Neuron (in vitro differentiated cells): ENCODE measurements around the gene ESD.
A peak's percentile ranks its signal among the peaks of the same experiment; 100 is the strongest.

Experiments
- H2AFZ ChIP-seq: one replicate; pipeline ENCODE4 v1.6.1; 2013; ENCODE audit warnings: low read depth, mild to moderate bottlenecking, inconsistent platforms, low read length, moderate library complexity
- H3K27me3 ChIP-seq: one replicate; pipeline ENCODE4 v1.6.1; 2013; ENCODE audit warnings: low read length; ENCODE audit not compliant: insufficient read depth
- H3K36me3 ChIP-seq: one replicate; pipeline ENCODE4 v1.6.1; 2013; ENCODE audit warnings: low read length; ENCODE audit not compliant: insufficient read depth
- H3K4me1 ChIP-seq: one replicate; pipeline ENCODE4 v1.6.1; 2013; ENCODE audit warnings: low read length; ENCODE audit not compliant: insufficient read depth
- H3K4me3 ChIP-seq: 2 replicates; pipeline ENCODE4 v1.5.1; 2013; ENCODE audit warnings: mild to moderate bottlenecking, low read length, moderate library complexity
- H3K9me3 ChIP-seq: one replicate; pipeline ENCODE4 v1.6.1; 2013; ENCODE audit warnings: low read length

Gene ESD, protein sequence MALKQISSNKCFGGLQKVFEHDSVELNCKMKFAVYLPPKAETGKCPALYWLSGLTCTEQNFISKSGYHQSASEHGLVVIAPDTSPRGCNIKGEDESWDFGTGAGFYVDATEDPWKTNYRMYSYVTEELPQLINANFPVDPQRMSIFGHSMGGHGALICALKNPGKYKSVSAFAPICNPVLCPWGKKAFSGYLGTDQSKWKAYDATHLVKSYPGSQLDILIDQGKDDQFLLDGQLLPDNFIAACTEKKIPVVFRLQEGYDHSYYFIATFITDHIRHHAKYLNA

DNA sequence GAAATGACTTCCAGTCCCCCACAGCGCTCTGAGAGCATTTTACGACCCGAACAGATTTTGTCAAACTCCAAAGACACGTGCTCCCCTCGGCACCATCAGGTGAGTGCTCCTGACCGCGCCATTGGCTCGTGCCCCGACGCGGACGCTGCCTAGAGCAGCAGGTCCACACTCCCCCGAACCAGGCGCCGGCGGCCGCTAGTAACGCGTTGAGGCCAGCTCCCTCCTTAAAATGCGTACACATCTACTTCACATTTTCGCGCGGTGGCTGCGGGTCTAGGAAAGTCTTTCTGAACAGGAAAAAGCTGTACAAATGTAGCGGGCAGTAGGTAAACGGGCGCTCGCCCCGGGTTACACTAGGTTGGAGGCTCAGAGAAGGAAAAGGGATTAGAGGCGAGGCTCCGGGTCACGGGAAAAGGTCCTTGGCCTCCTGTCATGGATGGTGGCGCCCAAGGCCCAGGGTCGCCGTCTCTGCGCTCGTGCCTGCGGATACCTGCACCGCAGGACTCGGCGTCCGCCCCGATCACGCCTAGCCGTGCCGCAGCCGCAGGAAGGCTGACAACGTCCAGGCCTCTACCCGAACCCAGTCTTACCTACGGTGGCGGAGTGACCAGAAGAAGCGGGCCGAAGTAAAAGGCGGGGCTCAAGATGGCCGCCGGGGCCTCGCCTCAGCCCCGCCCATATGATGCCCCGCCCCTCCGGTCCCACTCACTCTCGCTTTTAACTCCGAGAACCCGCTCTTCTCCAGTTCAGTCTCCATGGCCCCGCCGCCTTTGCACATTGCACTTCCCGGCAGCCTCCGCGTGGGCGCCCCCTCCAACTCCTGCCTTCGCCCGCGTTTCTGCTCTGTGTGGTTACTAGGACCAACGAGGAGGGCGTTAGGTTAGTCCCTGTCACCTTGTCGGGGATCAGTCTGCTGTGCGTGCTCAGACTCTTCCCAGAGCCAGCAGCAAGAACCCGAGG is at the start of gene ESD:
ESD (minus strand) TSS at position 647 of the 960 bp plus-strand sequence. CDS start 5,748 bp downstream, outside the sequence.
- no peaks in the 10 kb centered on the region for H3K9me3 ChIP-seq
- peaks cover 5% of the 10 kb centered on the region for H3K4me1 ChIP-seq
- H3K4me3 ChIP-seq: peak within 1 kb of the TSS; percentile 75
- peaks cover 4% of the 10 kb centered on the region for H3K36me3 ChIP-seq
- peak within 1 kb of the TSS; percentile 82 for H2AFZ ChIP-seq
- no peaks in the 10 kb centered on the region for H3K27me3 ChIP-seq

DNA sequence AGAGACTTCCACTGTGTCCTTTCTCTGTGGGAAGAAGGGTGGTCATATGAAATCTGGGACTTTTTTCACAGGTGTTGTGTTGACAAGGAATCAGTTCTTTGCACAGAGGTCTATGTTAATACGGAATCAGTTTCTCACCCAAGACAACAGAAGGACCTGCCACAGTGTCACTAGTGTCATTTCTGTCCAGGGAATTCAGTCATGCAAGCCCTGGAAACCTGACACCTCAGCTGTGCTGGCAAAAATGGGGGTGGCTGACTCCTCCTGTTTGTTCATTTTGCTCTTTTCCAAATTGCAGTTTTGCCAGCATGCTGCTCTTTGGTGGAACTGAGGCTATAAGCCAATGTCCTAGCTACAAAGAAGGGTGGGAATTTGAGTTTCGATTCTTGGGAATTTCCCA is 49.8 kb upstream of the ESD start:
- Histone ChIP-seq H3K4me1 (no peaks in the 10 kb centered on the region), H2AFZ (no peak overlapping the region), H3K36me3 (no peaks in the 10 kb centered on the region)

DNA sequence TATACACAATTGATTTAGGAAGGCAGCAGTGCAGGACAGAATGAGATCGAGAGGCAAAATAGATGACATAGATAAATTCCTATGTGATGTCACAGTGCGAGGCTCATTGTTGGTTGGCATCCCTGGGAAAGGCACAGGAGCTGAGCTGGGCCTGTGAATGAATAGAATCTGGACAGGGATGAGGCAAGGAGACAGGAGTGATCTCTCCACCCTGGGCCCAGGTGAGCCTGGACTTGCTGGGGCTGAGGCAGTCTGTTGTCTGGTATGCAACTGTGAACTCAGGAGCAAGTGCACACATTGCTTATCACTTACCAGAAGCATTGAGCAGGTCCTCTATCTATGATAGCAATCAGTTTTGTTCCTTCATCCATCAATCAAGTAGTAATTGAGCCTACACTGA is 48.2 kb upstream of the ESD start:
- Histone ChIP-seq H3K27me3 (peaks cover 3% of the 10 kb centered on the region), H3K9me3 (no peaks in the 10 kb centered on the region), H2AFZ (no peak overlapping the region), H3K4me1 (no peaks in the 10 kb centered on the region), H3K4me3 (no peak overlapping the region), H3K36me3 (no peaks in the 10 kb centered on the region)

More for the DNA sequence above, 49.8 kb upstream of the ESD start:
- Histone ChIP-seq H3K9me3 (no peaks in the 10 kb centered on the region), H3K4me3 (no peak overlapping the region), H3K27me3 (peaks cover 5% of the 10 kb centered on the region)

DNA sequence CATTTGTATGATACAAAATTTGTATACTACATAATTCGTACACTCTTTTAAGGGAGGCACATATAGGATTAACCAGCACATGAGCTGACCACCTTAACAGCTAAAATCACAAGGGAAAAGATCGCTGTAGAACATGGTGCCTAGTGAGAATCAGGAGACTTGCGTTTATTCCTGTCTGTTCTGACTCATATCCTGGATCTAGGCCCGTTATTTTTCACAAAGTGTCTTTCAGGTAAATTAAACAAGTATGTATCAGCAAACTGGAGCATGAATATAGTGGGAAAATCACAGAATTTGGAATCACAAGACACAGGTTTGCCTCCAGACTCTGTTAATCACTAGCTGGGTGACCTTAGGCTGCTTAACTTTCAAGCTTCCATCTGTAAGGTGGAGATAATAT is 47.5 kb upstream of the ESD start:
- Histone ChIP-seq H3K4me1 (no peaks in the 10 kb centered on the region), H2AFZ (no peak overlapping the region)

DNA sequence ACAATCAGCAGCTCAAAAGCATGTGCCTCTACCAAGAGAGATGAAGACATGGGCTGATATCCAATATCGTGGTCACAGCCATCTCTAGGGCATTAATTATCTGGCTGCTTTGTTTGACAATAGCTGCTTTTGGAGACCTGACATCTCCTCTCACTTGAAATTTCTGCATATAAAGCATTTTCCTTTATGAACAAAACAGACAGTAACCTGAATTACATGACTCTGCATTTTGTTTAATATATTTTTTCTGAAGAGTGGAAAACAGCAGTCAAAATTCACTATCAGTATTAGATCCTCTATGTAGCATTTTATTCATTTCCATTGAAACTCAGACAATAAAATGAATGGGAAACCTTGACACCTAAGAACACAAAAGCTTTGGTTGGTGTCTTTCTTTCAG is 42.4 kb upstream of the ESD start:
- Histone ChIP-seq H3K9me3 (no peaks in the 10 kb centered on the region), H3K4me1 (peaks cover 2% of the 10 kb centered on the region), H3K36me3 (no peaks in the 10 kb centered on the region), H3K27me3 (no peaks in the 10 kb centered on the region), H3K4me3 (no peak overlapping the region), H2AFZ (no peak overlapping the region)

More for the DNA sequence above, 47.5 kb upstream of the ESD start:
- Histone ChIP-seq H3K36me3 (no peaks in the 10 kb centered on the region), H3K27me3 (peaks cover 3% of the 10 kb centered on the region), H3K4me3 (no peak overlapping the region), H3K9me3 (no peaks in the 10 kb centered on the region)

DNA sequence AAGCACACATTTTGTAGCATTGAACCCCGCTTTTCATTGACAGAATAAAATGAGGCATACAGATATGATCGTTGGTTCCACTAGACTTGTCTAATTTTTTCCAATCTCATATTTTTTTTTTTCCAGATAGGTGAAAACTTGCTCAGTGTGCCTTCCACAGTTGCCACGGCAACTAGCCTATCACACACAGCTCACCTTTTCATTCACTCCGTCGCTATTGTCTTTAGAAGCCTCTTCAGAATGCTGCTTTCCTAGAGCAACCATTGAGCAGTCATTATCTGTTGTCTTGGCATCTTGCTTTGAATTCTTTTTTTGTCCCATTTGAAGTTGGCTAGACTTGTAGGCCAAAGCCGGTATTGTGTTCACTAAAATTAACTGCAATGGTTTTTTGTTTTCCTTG is 37.7 kb upstream of the ESD start:
- peaks cover 3% of the 10 kb centered on the region for H3K27me3 ChIP-seq
- no peaks in the 10 kb centered on the region for H3K9me3 ChIP-seq
- peaks cover 2% of the 10 kb centered on the region for H3K4me1 ChIP-seq
- no peak overlapping the region for H3K4me3 ChIP-seq
- H3K36me3 ChIP-seq: no peaks in the 10 kb centered on the region
- no peak overlapping the region for H2AFZ ChIP-seq

DNA sequence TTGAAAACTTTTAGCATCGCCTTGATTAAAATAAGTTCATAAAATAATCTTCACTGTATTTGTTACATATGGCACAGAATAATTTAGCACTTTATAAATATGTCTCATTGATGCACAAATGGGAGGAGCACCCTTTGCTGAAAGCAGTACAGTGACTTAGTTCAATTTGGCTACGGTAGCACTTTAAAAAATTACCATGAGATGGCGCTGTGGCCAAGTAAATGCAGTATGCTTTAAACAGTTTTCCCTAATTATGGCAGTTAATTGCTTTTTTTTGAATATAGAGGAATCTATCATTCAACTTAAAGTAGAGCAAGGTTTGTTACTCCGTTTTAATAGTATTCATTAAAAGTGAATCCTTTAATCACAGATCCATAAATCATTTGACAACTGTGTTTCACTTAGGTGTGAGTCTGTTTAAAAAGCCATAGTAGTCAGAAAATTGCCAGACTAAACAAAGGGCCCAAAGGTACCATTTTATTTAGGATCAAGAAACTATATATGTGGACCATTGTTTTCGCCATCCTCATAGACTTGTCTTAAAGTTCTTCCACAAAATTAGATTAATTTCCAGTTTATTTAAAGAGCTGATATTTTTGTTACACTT is 34.7 kb upstream of the ESD start:
- H3K4me3 ChIP-seq: no peak overlapping the region
- no peaks in the 10 kb centered on the region for H3K9me3 ChIP-seq
- peaks cover 3% of the 10 kb centered on the region for H3K27me3 ChIP-seq
- H3K36me3 ChIP-seq: no peaks in the 10 kb centered on the region
- peaks cover 2% of the 10 kb centered on the region for H3K4me1 ChIP-seq
- H2AFZ ChIP-seq: no peak overlapping the region

DNA sequence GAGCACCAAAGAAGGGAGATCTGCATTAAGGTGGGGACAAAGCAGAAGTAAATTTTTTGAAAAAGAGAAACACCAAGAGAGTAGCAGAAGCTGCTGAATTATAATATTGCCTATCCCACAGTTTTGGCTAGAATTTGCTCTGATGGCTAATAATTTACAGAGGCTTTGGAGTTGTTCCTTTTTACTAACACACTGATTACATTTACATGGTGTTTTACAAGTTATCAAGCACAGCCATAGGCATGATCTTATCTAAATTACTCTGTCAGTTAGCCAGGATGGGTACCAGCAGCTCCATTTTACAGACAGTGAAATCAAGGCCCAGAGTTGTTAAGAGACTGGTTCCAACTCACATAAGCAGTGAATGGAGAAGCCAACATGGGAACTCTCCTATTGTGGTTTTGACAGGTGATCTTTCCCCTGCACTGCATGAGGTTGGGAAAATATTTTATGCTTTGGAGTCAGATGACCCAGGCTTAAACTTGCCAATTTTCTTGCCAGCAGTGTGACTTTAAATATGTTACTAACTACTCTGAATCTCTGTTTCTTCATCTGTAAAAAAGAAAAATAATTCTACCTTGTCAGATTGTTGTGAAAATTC is 33.5 kb upstream of the ESD start:
- no peaks in the 10 kb centered on the region for H3K9me3 ChIP-seq
- no peak overlapping the region for H2AFZ ChIP-seq
- H3K36me3 ChIP-seq: no peaks in the 10 kb centered on the region
- peaks cover 4% of the 10 kb centered on the region for H3K27me3 ChIP-seq
- peaks cover 2% of the 10 kb centered on the region for H3K4me1 ChIP-seq
- H3K4me3 ChIP-seq: no peak overlapping the region

DNA sequence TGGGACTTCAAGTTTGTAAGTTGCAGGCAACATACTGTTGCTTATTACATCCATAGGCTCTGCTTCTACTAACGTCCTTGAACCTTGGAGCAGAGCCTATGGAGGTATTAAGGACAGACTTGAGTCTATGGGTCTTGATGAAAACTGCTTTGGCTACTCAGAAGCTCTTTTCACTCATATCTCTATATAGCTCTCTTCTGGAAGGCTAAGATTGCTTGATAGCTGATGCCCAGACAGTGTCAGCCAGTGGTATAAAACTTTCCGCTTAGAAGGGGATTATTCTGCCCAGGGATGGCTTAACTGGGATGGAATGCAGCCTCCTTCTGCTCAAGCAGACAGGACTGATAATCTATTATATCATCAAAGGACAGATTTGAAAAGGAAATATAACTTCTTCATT is 25.6 kb upstream of the ESD start:
- H3K4me1 ChIP-seq: no peaks in the 10 kb centered on the region
- H3K27me3 ChIP-seq: peaks cover 7% of the 10 kb centered on the region
- no peak overlapping the region for H3K4me3 ChIP-seq
- H2AFZ ChIP-seq: no peak overlapping the region
- H3K9me3 ChIP-seq: no peaks in the 10 kb centered on the region
- H3K36me3 ChIP-seq: no peaks in the 10 kb centered on the region

DNA sequence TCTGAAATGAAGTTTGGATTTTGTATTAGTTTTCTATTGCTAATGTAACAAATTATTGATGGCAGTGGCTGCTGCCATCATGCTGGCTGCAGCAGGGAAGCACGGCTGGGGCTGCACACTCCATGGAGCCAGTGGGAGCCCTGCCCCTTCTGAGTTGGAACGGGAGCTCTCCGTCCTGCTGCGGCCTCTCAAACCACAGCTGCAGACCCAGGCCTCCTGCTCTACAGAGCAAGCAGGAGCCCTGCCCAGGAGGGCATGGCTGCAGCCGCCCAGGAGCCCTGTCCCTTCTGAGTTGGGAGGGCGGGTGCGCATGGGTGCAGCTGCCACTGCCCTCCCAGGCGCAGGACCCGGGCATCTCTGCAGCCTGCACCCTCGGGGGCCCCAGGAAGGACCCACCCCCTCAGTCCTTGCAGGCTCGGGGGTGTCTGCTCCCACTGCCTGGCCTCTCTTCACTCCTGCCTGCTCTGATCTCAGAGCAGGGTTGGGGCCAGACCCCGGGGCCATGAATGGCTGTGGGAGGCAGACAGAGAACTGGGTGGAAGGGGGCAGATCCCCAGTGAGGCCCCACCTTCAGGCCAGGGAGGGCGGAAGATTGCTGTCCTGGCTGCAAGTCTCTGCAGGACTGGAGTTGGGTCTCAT is 21.0 kb upstream of the ESD start:
- Histone ChIP-seq H2AFZ (no peak overlapping the region), H3K9me3 (peaks cover 2% of the 10 kb centered on the region), H3K27me3 (peaks cover 6% of the 10 kb centered on the region), H3K4me3 (no peak overlapping the region), H3K36me3 (no peaks in the 10 kb centered on the region), H3K4me1 (no peaks in the 10 kb centered on the region)

DNA sequence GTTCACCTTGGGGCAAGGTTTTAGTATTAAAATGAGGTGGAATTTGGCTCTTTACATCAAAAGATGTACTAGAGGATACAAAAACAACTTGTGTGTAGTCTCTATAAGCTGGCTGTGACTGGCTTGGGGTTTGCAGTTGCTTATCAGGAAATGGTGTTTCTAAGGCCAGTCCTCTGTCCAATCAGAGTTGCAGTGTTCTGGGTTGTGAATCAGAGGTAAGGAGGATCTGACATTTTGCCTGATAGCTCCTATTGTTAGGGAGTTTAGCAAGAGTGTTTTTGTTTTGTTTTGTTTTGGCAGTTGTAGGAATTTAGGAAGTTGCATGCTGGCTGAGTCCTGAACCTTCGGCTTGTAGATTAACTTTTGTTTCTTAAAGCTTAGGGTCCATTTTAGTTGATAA is 20.1 kb upstream of the ESD start:
- Histone ChIP-seq H3K4me1 (no peaks in the 10 kb centered on the region), H3K4me3 (no peak overlapping the region), H3K36me3 (no peaks in the 10 kb centered on the region), H3K9me3 (peaks cover 3% of the 10 kb centered on the region), H3K27me3 (no peaks in the 10 kb centered on the region), H2AFZ (no peak overlapping the region)

DNA sequence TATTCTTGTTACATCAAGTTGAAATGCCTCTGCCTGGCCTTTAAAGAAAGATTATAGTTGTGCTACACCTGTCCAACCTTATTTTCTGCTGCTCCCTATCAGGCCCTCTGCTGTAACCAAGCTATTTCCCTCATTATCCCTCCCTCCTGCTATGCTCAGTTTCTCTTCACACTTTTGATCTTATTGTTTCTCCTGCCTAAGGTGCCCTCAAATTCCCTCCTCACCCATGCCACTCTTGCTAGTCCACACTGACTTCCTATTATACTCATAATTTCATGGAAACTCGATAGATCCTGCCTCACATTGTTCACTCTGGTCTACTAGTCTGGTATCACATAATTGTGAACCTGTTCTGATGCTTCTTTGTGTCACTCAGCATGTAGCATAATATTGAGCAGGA is 19.4 kb upstream of the ESD start:
- H3K36me3 ChIP-seq: no peaks in the 10 kb centered on the region
- no peaks in the 10 kb centered on the region for H3K27me3 ChIP-seq
- peaks cover 3% of the 10 kb centered on the region for H3K9me3 ChIP-seq
- H2AFZ ChIP-seq: no peak overlapping the region
- no peak overlapping the region for H3K4me3 ChIP-seq
- H3K4me1 ChIP-seq: no peaks in the 10 kb centered on the region
